ENCODE results near the gene KIAA1217. TPM values are rescaled to one million over a fixed set of nuclear protein-coding genes. Genes with fewer than 3 reads are reported as not detected.

The KIAA1217 gene
- total RNA-seq, 1 experiment from 2014 or later: 171 TPM

DNA sequence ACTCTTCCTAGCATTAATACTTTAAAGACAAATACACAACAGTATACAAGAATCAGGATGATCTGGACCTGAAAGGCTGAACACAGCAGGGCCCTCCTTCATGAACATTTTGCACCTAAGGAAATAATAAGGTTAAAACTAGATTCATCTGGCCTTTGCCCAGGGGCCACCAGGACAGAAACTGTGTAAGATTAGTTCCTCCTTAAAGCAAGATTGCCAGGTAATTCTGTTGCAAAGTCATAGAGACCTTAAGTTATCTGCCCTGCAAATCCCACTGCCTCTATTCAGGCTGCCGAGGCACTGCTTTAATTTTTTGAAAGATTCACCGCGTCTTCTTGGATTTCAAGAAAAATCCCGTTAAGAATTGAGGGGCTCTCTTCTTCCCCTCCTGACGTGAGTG is 1.6 kb upstream of the KIAA1217 start:
- H3K4me1 Mint-ChIP-seq (ENCODE audit: low read depth, unreplicated experiment): peaks cover 58% of the 10 kb centered on the region
- H3K4me3 ChIP-seq (ENCODE audit: low read depth, low read length): no peak overlapping the region
- BruUV-seq (replicated peaks): no TSS peak
- H3K4me1 ChIP-seq: peaks cover 34% of the 10 kb centered on the region
- no peaks in the 10 kb centered on the region; the same call in 1 of the 2 replicates for H3K9me3 ChIP-seq
- ChIA-PET CTCF (interaction anchor here (0.7 kb wide), 1 partner anchor 222 kb away, joined by 4 read pairs; no protein-coding TSS in a partner anchor), POLR2A (no interaction called here)
- H3K9me3 Mint-ChIP-seq (ENCODE audit: unreplicated experiment): no peaks in the 10 kb centered on the region
- no peaks in the 10 kb centered on the region for H3K27me3 ChIP-seq (replicated peaks; ENCODE audit: control insufficient read depth, insufficient read depth, low read length)
- TF ChIP-seq, protein P1, sequence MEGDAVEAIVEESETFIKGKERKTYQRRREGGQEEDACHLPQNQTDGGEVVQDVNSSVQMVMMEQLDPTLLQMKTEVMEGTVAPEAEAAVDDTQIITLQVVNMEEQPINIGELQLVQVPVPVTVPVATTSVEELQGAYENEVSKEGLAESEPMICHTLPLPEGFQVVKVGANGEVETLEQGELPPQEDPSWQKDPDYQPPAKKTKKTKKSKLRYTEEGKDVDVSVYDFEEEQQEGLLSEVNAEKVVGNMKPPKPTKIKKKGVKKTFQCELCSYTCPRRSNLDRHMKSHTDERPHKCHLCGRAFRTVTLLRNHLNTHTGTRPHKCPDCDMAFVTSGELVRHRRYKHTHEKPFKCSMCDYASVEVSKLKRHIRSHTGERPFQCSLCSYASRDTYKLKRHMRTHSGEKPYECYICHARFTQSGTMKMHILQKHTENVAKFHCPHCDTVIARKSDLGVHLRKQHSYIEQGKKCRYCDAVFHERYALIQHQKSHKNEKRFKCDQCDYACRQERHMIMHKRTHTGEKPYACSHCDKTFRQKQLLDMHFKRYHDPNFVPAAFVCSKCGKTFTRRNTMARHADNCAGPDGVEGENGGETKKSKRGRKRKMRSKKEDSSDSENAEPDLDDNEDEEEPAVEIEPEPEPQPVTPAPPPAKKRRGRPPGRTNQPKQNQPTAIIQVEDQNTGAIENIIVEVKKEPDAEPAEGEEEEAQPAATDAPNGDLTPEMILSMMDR (IDR thresholded peaks at IDR 0.05; ENCODE audit: insufficient read depth in 1 of 2, low read depth in 1 of 2, low read length in 1 of 2, severe bottlenecking in 1 of 2, unreplicated experiment in 1 of 2): no peak
- H3K4me3 Mint-ChIP-seq (ENCODE audit: unreplicated experiment): peak overlapping the region; percentile 91
- no peaks in the 10 kb centered on the region for H3K36me3 ChIP-seq (ENCODE audit: control insufficient read depth, insufficient read depth, low read length)
- no peak for DNase-seq
- intact Hi-C loops (cut with micrococcal nuclease; ENCODE audit: unreplicated experiment): loop anchor here (2.0 to 5.0 kb wide), 6 partner anchors 45 to 515 kb away; partner anchors contain the start of gene ARHGAP21
- H3K27me3 Mint-ChIP-seq (ENCODE audit: insufficient read depth, unreplicated experiment): no peaks in the 10 kb centered on the region
- peaks cover 19% of the 10 kb centered on the region for H3K36me3 Mint-ChIP-seq (ENCODE audit: insufficient read depth, unreplicated experiment)
- peak overlapping the region; percentile 93 for H3K27ac Mint-ChIP-seq (ENCODE audit: unreplicated experiment)

DNA sequence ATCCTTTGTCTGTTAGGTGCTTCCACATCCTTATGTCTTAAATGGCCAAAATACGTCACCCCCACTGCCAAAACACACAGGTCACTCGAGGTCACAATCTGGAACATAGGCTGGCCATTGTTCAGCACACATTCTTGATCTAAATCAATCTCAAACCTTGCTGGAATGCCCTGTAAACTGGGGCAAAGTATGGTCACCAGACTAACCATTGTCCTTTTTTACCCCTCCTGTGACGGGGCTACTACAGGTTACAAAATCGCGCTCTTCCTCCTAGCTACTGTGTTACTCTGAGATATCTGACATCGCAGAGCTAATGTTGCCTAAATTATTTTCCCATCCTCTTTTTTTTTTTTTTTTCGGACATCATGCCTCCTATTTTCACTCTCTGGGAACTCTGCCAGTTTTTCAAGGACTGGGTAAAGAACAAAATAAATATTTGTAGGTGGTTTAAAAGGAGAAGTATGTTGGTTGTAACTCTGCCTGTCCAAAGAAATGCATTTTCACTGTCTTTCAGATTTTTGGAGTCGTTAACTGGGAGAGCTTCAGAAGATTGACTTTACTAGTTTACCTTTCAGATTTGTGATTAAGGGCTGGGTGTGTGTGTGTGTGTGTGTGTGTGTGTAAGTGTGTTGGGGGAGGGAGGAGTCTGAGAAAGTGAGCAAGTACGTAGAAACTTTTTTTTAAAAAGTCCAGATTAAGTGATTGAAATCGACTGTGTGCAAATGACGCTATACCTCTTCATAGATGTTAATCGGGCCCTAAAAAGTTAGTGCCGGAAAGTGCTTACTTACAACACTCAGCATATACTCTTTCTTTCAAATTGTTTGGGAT is 942 bp upstream of the KIAA1217 start:
- Histone ChIP-seq H3K4me3 (ENCODE audit: low read depth, low read length) (peak overlapping the region; percentile 65), H3K4me1 (peaks cover 36% of the 10 kb centered on the region), H3K36me3 (ENCODE audit: control insufficient read depth, insufficient read depth, low read length) (no peaks in the 10 kb centered on the region), H3K9me3 (no peaks in the 10 kb centered on the region; the same call in 1 of the 2 replicates), H3K27me3 (replicated peaks; ENCODE audit: control insufficient read depth, insufficient read depth, low read length) (no peaks in the 10 kb centered on the region)
- peaks cover 19% of the 10 kb centered on the region for H3K36me3 Mint-ChIP-seq (ENCODE audit: insufficient read depth, unreplicated experiment)
- H3K4me3 Mint-ChIP-seq (ENCODE audit: unreplicated experiment): peak overlapping the region; percentile 91
- TF ChIP-seq, protein P1 (IDR thresholded peaks at IDR 0.05; ENCODE audit: insufficient read depth in 1 of 2, low read depth in 1 of 2, low read length in 1 of 2, severe bottlenecking in 1 of 2, unreplicated experiment in 1 of 2): no peak
- intact Hi-C loops (cut with micrococcal nuclease; ENCODE audit: unreplicated experiment): loop anchor here (2.0 to 5.0 kb wide), 7 partner anchors 44 to 514 kb away; partner anchors contain the start of gene ARHGAP21
- CTCF ChIA-PET: interaction anchor here (0.7 kb wide), 1 partner anchor 213 kb away, joined by 4 read pairs; no protein-coding TSS in a partner anchor
- TSS peak; percentile 95 for BruUV-seq (replicated peaks)
- POLR2A ChIA-PET: interaction anchor here (0.6 to 1.4 kb wide), 2 partner anchors 176 to 221 kb away, joined by 3 to 8 read pairs; no protein-coding TSS in a partner anchor
- H3K4me1 Mint-ChIP-seq (ENCODE audit: low read depth, unreplicated experiment): peaks cover 57% of the 10 kb centered on the region
- H3K9me3 Mint-ChIP-seq (ENCODE audit: unreplicated experiment): no peaks in the 10 kb centered on the region
- no peaks in the 10 kb centered on the region for H3K27me3 Mint-ChIP-seq (ENCODE audit: insufficient read depth, unreplicated experiment)
- peak overlapping the region; percentile 93 for H3K27ac Mint-ChIP-seq (ENCODE audit: unreplicated experiment)
- peak; percentile 46 to 59 for DNase-seq

DNA sequence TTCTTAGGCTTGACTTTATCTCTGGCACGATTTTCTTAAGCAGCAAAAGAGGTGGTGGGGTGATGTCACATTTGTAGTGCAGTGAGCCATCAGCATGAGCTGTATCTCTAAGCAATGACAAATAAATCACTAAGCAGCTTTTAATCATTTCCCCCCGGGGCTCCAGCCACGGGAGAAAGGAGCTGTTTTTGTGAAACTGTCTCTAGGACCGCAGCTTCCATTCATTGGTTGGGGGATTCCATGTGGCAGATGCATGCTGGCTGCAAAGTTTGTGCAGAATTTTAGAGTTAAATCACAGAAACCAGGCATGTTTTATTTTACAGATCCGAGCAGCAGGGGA is 464 bp downstream of the KIAA1217 start:
- Histone ChIP-seq H3K27me3 (replicated peaks; ENCODE audit: control insufficient read depth, insufficient read depth, low read length) (no peaks in the 10 kb centered on the region), H3K4me3 (ENCODE audit: low read depth, low read length) (peak overlapping the region; percentile 65), H3K36me3 (ENCODE audit: control insufficient read depth, insufficient read depth, low read length) (peaks cover 2% of the 10 kb centered on the region; the same call in 1 of the 2 replicates), H3K4me1 (peaks cover 49% of the 10 kb centered on the region), H3K9me3 (no peaks in the 10 kb centered on the region; the same call in 1 of the 2 replicates)
- Mint-ChIP-seq H3K27ac (ENCODE audit: unreplicated experiment) (peak overlapping the region; percentile 93), H3K9me3 (ENCODE audit: unreplicated experiment) (no peaks in the 10 kb centered on the region), H3K36me3 (ENCODE audit: insufficient read depth, unreplicated experiment) (peaks cover 23% of the 10 kb centered on the region), H3K27me3 (ENCODE audit: insufficient read depth, unreplicated experiment) (no peaks in the 10 kb centered on the region), H3K4me1 (ENCODE audit: low read depth, unreplicated experiment) (peaks cover 63% of the 10 kb centered on the region), H3K4me3 (ENCODE audit: unreplicated experiment) (peak overlapping the region; percentile 91)
- TF ChIP-seq, protein P1 (IDR thresholded peaks at IDR 0.05; ENCODE audit: insufficient read depth in 1 of 2, low read depth in 1 of 2, low read length in 1 of 2, severe bottlenecking in 1 of 2, unreplicated experiment in 1 of 2): no peak
- POLR2A ChIA-PET: interaction anchor here (0.5 to 1.4 kb wide), 18 partner anchors 10 to 999 kb away, joined by 3 to 10 read pairs (median 5); no protein-coding TSS in a partner anchor
- BruUV-seq (replicated peaks): TSS peak; percentile 76
- peak in 1 of 2 experiments; percentile 24 for DNase-seq
- intact Hi-C loops (cut with micrococcal nuclease; ENCODE audit: unreplicated experiment): loop anchor here (1.0 to 5.0 kb wide), 8 partner anchors 29 to 513 kb away; partner anchors contain the start of gene ARHGAP21
- CTCF ChIA-PET: interaction anchor here (0.5 to 0.9 kb wide), 5 partner anchors 15 to 226 kb away, joined by 3 to 7 read pairs (median 3); no protein-coding TSS in a partner anchor

Data from Caco-2 (cell line).